ENCODE measurements around the gene VAPB.
"Not testable (repeated sequence)": the region's sequence is repeated elsewhere in the genome, so short reads cannot be mapped to it uniquely, and the experiment has no call there.

The VAPB gene, protein sequence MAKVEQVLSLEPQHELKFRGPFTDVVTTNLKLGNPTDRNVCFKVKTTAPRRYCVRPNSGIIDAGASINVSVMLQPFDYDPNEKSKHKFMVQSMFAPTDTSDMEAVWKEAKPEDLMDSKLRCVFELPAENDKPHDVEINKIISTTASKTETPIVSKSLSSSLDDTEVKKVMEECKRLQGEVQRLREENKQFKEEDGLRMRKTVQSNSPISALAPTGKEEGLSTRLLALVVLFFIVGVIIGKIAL

DNA sequence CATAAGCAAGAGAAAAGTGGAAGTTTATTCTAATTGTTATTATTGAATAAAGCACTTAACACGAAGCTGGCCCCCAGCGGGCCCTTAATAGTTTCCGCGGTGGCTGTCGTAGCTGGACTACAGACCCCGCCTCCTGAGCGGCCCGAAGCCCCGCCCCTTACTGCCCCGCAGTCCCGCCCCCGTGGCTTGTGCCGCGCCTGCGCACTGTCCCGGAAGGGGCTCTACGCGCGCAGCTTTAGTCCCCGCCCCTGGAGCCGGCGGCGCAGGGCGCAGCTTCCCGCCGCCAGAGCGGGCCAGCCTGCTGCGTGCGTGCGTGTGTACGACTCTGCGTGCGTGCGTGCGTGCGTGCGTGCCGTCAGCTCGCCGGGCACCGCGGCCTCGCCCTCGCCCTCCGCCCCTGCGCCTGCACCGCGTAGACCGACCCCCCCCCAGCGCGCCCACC, at the start of gene VAPB:
TSS of gene VAPB (plus strand) at position 348 of the 442 bp plus-strand sequence. CDS start 231 bp downstream, outside the sequence.
- DNase-seq = peak; percentile 89

DNA sequence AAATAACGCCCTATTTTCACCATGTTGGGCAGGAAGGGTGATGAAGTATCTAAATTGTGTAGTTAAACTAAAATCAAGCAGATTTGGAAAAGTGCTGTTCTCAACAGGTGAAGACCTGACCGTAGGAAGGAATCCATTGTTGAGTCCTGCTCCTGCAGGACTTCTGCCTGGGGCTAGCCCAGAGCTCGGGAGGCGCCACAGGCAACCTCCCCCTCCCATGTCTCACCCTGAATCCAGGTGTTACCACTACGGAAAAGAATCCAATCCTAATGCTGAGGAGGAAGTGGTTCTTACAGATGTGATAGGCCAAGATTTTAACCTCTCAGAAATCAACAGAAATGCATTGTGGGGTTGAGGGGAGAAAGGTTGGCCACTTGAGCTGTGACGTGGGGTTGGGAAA, 49.3 kb upstream of the VAPB start:
- DNase-seq = no peak

DNA sequence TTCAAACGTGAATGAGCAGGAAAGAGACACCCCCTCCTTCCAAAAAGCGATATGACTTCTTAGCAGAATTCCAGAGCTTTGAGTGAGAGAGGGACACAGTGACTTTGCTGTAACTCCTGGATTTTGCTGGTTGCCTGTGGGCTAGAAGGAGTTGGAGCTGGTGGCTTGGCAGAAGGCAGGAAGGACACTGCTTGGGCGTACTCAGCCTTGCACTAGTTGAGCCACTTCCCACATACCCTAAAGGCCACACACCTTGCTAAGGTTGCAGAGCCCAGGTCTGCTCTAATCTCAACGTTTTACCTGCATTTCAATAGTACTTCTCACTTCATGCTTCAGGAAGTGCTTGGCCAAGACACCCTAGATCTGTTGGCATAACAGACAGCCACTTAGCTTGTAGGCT, 48.9 kb upstream of the VAPB start:
- no peak for DNase-seq

DNA sequence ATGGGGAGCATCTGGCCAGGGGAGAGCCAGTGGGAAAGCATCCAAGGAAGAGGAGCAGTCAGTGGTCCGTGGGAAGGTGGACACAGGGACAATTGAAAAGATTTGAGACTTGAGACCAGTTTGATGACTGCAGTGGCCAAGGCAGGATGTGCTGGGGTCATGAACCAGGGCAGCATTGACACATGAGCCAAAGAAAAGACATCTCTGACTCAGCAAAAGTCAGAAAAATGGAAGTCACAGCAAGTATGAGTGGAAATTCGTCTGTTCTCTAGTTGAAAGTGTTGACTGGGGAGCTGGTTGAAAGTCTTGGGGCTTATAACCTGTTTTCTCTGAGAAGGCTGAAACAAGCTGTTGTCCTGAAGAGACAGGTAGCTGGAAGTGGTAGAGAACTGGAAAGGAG, 48.2 kb upstream of the VAPB start:
- no peak for DNase-seq

DNA sequence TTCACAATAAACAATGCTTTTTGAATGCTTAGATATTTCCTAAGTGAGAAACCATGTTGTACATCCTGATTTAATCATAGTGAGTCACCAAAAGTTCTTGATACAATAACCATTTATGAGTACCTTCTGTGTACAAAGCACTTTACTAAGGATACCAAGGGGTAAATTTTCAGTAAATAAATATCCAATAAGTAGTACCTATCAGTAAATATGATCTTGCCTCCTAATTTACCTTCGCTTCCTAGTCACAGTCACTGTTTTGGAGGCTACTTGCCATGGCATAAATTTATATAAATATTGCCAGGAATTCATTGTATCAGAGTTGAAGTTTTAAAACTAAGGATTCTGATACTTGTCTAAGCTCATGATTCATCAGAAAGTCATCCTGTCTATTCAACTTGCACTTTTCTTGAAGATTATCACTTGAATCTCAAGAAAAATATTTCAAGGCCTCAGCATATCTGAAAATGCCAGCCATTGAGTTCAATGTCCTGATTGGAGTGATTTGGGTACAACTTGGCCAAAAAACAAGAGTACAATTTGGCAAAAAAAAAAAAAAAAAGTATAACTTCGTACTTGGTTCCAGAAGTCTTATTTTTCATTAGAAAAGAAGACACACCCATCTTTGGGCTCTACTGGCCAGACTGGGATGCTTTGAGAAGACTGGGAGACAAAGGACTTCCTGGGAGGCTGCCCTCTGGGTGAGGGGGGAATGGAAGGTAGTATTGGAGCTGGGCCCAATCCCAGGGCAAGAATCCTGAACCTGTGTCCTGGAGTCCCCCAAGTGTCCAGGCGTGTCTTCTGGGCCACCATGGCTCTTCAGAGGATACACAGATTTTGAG, 46.7 kb upstream of the VAPB start:
- no peak for DNase-seq

DNA sequence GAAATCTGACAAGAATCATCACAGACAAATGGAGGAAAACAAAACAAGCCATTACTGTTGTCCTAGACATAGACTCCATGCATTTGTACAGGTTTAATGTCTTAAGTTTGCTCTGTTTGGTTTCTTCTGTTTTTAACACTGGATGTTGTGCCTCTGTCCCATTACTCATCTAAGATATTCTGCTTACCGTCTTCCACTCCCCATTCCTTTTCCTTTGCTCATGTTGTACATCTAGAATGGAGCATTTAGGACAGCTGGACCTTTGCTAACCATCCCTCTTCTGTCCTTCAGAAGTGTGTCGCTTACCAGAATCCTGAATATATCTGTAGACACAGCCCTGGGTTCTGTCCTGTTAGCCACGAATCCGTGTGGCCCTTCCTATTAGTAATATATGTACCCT, 44.3 kb upstream of the VAPB start:
- DNase-seq = no peak

DNA sequence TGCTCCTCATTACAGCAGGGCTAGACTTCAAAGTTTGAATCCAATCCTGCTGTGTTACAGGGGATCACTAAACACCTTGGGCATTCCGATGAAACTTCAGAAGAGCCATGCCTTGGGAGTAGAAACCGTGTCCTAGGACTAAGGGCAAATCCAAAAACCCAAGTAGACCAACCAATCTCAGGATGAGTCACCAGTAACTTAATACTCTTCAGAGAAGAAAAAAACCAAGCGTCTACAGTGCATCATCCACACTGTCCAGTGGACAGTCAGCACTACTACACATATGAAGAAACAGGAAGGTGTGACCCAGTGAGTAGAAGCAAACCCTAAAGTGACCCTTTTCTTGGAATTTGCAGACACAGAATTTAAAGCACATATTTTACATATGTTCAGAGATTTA, 39.5 kb upstream of the VAPB start:
- DNase-seq = no peak

DNA sequence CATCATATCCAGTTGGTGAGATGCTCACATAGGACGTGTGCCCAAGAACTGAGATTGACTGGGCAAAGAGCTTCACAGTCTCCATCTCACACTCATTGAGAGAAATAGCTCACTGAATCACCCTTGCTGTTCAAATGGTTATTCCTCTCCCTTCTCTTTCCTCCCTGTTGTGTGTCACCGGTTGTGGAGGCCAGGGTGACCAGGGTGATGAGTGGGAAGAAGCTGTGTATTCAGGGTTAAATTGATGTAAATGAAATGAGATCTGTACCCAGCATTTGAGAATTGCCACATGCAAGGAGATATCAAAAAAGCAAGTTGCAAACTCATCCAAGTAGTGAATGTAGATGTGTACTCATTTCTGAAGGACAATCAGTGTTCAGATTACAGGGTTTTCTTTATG, 36.6 kb upstream of the VAPB start:
- no peak for DNase-seq

DNA sequence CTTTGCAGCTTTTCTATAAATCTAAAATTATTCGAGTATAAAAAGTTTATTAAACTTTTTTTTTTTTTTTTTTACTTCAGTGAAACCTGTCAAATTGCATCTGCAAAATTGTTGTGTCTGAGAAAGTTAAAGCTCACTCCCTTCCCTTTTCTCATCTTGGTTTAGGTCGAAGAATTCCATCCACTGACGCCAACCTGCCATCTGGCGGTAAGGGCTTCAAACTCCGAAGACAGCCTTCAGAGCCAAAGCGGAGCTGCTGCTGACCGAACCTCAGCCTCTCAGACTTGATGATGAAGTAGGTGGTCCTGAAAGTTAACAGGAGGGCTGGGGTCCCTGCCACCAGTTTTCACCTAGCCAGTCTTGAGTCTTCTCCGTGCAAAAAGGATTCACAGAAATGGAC, 29.6 kb upstream of the VAPB start:
- DNase-seq = no peak

DNA sequence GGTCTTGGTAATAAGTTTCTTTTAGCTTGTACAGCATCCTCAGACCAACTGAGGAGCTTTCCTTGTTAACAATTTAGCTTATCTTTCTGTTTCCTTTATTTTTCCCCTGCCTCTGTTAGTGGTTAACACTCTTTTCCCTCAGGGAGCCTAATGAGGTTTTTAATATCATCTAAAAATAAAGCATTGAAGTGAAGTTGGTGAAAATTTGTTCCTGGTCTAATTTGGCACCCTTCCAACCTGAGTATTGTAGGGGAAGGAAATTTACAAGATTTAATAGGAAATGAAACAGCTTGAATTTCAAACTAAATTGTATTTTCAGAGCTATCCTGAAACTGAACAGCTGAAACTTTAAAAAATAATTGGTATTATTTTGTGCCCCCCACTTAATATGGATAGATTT, 28.1 kb upstream of the VAPB start:
- no peak for DNase-seq

DNA sequence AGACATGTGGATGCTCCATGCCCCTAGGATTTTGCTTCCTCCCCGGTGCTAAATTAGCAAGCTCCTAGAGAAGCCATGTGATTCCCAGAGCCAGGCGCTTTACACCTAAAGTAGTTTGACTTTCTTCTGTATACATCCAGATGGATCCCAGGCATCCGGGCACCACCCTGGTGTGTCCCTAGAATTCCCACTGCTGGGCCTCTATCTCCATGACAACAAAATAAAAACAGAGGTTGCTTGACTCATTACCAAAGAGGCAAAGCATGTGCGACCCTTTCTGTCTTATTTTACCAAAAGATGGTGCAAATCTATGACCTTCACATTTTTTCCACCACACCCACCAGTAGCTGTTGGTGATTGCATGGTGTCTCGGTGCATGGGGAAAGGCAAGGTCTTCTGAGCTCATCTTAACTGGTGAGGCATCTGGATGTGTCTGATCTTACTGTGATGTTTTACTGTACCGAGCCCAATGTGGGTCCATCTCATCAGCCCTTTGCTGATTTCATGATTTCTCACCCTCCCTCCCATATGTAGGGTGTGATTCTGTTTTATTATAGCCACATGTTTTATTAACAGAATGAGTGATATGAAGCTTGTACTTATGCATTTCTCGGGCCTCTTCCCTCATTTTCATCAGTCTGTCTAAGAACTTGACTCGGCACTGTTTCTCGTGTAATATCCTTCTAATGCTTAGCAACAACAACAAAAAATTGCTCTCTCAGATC, 27.4 kb upstream of the VAPB start:
- DNase-seq = no peak

DNA sequence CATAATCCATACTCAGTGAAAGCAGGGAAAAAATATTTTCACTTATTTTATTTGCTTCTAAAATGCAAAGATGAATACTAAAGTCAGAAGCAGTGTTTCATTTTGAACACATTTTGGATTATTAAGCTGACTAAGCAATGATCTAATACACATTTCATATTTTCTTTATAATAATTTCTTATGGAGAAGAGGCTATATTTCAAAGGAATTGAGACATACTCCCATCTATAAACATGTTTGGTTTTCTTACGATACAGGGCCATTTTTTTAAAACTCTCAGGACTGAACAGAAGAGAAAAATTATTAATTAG, 26.9 kb upstream of the VAPB start:
- DNase-seq = no peak

DNA sequence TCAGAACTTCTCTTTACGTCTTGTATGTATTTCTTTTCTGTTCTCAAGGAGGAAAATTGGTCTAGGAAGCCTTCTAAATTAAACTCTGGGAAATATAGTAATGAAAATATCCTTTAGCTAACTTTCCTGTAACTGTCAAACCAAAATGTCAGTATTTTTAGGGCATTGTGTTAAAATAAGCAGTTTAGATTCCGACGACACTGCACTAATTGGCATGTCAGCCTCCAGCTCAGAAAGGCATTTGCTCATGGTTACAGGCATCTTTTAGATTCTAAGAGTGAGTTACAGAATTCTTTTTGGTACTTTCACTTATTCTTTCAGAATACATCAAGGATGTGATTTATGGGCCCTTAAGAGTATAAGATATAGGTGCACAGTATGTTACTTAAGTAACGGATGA, 26.1 kb upstream of the VAPB start:
- no peak for DNase-seq

DNA sequence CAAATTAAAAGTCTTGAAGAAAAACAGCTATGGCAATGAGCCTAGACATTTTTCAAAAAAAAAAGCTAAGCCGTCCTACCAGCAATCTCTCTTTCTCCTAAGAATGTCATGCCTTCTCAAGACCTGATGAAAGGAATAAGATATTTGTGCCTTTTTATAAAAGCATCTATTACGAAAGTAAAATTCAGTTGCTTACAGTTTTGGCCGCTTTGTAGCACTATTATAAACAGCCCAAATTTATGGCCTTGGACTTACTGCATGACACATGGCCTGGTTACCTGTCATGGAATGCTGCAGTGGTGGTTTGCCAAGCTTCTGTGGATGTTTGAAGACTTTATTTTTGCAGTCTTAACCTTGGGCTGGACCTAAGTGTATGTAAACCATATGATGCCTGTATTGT, 22.2 kb upstream of the VAPB start:
- DNase-seq = no peak

DNA sequence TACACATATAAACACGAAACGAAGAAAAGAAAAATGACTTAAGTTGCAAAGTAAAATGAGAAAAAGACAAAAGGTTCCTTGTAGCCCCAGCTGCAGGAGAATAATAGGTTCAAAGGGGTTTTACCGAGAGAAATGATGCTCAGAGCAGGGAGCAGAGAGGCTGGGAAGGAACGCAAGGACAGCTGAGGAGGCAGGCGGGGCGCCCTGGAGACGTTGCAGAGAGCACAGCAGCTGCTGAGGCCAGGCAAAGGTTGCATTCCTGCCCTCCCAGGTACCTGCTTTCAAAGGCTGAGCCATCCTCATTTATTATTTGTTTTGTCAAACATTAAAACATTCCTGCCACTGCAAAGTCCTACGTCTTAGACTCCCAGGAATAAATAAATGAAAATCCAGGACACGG, 16.2 kb upstream of the VAPB start:
- no peak for DNase-seq

DNA sequence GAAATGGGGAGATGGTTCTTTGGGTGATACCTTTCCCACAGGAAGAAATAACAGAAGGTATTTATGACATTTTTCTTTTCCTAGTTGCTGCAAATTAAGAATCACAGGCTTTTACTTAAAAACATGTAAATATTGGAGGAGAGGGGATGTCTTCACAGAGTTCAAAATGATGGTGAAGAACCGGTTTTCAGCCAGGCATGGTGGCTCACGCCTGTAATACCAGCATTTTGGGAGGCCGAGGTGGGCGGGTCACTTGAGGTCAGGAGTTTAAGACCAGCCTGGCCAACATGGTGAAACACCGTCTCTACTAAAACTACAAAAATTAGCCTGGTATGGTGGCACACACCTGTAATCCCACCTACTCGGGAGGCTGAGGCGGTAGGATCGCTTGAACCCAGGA, 15.7 kb upstream of the VAPB start:
- DNase-seq = not testable (repeated sequence)

DNA sequence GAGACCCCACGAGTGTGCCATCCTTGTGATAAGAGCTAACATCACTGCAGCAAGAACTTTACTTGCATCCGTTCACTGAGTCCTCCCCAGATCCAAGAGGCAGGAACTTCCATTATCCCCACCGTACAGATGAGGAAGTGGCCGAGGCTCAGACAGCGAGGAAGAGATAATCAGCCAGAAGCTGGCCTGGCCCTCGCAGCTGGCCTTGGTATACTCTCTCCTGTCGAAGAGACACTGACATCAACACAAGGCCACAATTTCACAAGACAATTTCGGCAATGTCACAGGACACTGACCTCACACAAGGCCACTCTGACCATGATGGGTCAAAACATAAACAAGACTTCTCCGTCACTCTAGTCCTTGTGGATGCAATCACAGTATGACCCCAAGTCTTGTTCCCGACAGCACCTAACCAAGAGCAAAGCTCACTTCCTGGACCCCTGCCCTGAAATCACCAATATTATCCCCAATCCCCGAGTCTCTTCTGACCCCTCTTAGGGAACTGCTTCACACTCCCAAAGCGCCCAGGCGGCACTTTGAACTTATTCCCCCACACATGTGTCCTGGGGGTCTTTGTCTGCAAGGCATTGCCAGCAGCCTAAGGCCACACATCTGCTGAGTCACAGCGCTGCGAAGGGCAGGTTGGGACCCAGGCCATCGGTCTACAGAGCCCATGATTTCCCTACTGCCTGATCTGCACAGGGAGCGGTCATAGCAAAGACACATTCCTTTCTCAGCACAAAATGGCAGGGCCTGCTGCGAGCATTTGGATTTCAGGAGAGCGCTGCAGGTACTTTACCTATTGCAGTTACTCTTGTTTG, 14.8 kb upstream of the VAPB start:
- no peak for DNase-seq

DNA sequence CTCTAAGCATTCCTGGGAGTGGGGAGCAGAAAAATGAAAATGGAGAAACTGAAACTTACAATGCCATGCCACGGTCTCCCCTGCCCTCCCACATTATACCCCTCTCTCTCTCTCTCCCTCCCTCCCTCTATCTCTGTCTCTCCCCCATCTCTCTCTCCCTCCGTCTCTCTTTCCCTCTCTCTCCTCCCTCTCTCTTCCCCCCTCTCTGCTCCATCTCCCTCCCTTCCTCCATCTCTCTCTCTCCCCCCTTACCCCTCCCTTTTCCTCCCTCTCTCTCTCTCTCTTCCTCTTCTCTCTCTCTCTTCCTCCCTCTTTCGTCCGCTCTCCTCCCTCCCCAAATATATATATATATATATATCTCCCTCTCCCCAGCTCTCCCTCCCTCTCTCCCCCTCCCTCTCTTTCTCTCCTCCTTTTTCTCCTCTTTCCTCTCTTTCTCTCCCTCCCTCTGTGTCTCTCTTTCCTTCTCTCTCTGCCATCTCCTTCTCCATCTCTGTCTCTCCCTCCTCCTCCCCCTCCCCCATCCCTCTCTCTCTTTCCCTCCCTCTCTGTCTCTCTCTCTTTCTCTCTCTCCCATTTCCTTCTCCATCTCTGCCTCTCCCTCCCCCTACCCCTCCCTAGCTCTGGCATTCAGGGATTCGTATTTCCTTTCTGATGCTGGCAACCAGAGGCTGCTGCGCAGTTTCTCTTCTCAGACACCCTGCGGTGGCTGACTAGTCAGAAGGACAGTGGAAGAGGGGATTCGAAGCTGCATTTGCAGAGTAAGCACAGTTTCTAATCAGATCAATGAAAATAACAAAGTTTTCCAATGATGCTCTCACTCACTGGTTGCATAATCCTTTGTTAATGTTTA, 13.9 kb upstream of the VAPB start:
- DNase-seq = no peak

DNA sequence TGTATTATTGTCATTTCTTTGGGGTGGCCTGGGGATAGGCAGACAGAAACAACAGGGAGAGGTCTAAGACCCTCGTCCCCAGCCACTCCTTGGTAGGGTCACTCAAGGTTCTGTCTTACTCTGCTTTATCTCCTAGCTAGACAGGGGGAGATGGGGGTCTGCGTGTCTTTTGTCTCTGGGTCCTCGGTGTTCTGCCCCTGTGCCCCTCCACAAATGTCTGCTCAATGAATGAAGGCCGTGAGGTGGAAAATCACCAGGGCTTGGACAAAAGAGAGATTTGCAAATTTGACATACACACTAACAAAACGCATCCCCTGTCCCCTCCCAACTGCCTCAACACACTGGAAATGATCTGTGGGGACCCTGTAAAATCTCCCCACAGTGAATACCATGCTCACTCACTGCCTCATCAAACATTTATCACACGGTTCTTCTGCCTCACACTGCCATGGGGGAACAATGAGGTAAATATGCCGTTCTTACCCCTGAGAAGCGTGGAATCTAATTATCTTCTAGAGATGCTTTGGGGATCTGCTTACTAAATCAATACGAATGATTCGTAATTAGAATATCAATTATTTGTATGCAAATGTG, 13.2 kb upstream of the VAPB start:
- DNase-seq = no peak

DNA sequence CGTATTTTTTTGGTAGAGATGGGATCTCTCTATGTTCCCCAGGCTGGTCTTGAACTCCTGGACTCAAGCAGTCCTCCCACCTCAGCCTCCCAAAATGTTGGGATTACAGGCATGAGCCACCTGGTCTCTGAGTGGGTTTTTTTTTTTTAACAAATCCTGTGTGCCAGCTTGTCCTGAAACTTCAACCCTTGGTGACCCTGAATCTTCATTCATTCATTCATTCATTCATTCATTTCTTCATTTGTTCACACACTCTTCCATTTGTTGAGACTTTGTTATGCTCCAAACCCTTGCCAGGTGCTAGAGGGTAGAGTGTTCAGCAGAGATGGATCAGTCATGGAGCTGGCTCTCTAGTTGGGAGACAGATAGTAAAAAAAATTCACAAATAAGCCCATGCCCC, 12.0 kb upstream of the VAPB start:
- DNase-seq = no peak

DNA sequence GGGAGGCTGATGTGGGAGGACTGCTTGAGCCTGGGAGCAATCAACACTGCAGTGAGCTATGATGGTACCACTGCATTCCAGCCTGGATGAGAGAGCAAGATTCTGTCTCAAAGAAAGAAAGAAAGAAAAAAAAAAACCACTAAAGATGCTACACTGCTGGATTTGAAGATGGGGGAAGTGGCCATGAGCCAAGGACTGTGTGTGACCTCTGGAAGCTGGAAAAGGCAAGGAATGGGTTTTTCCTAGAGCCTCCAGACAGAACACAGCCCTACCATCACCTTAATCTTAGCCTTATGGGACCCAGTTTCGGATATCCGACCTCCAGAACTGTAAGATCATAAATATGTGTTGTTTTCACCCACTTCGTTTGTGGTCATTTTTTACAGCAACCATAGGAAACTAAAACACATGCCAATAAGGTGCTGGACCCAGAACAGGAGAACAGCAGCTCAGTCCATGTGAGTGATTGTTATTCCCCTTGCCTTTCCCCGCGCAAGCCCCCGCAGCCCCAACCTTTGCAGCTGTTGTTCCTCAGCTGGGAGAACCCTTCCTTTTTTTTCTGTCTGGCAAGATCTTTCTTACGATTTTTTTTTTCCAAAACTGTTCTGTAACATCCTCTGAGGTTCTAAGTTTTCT, 11.1 kb upstream of the VAPB start:
- no peak for DNase-seq
